GM19463 (cell line): Measurements from ENCODE around the gene EEFSEC.

Experiments used
- ATAC-seq: cut with Tn5 transposase; IDR thresholded peaks from one replicate; pipeline ENCODE4 v1.9.1; 2021; ENCODE audit warnings: mild to moderate bottlenecking, moderate library complexity; ENCODE audit not compliant: unreplicated experiment

Gene EEFSEC

DNA sequence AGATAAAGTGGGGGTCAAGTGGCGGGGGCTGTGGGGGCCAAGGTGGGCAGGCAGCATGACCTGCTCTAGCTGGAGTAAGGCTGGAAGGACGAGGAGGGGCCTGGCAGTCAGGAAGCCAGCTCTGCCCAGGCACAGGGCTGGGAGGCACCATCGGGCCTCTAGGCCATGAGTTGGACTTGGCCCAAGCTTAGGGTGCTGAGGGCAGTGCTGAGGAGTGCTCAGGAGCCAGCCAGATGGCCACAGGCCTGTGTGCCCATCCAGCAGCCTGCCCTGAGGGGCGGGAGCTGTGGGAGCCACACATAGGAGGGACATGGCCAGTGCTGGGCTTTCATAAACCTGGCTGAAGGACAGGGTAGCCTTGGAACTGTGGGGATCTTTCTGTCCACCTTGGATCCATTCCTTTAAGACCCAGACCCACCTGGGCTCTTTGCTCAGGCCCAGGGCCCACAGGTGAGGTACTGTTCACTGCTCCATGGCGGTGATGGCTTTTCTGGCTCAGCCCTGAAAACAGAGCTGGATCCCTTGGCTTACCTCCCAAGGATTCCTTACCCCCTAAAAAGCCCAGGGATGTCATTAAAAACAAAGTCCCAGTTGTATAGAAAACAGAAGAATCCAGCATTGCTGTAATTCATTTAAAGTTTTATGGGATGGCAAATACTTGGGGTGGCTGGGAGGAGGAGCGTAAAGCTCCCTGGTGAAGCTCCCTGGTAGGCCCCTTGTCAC is 176.4 kb downstream of the EEFSEC start:
- no peak for ATAC-seq

GRCh38 chr3:128330214-128330842 is 177.0 kb downstream of the EEFSEC start:
- no peak for ATAC-seq

DNA sequence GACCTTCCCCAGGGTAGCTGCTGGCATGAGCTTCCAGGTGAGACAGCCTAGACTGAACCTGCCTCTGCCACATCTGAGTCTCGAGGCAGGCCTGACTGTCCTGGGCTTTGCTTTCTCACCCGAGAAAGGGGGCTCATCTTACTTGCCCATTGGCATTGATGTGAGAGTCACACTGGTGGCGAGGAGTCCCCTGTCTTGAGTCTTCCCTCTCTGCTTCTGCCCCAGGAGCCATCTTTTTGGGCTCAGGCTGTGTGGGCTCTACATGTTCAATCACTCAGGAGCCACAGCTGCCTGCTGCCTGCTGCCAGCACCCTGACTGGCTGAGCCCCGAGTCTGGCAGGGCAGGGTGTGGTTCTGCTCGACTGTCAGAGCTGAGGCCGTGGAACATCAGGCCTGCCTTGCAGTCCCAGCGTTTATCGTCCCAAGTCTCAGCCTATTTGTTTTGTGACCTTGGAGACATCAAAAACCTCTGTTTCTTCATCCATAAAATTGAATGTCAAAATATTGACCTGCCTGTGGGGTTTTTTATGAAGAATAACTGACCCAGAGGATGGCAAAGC is 180.9 kb downstream of the EEFSEC start:
- no peak for ATAC-seq

GRCh38 chr3:128334766-128335165 is 181.5 kb downstream of the EEFSEC start:
- ATAC-seq = no peak

GRCh38 chr3:128335621-128336296 is 182.5 kb downstream of the EEFSEC start:
- ATAC-seq = no peak

- no peak for ATAC-seq
These were observed 183.3 kb downstream of the EEFSEC start for GRCh38 chr3:128336337-128337156.

DNA sequence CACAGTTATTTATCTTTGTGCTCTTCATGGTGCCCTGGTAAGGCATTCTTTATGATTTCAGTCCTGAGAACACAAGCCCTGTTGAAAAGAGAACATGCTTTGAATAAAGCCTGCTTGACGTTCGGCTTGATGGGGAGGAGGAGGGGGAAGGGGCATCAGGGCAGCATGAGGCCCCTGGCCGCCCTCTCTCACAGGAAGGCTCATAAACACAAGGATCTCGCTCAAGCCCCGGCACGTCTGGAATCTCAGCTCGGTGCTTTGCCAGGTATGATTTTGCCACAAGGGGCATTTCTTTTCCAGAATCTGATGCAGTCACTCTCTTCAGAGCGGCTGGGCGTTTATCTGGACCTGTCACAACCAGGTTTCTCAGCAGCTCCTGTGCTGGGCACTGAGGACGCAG is 184.0 kb downstream of the EEFSEC start:
- no peak for ATAC-seq

DNA sequence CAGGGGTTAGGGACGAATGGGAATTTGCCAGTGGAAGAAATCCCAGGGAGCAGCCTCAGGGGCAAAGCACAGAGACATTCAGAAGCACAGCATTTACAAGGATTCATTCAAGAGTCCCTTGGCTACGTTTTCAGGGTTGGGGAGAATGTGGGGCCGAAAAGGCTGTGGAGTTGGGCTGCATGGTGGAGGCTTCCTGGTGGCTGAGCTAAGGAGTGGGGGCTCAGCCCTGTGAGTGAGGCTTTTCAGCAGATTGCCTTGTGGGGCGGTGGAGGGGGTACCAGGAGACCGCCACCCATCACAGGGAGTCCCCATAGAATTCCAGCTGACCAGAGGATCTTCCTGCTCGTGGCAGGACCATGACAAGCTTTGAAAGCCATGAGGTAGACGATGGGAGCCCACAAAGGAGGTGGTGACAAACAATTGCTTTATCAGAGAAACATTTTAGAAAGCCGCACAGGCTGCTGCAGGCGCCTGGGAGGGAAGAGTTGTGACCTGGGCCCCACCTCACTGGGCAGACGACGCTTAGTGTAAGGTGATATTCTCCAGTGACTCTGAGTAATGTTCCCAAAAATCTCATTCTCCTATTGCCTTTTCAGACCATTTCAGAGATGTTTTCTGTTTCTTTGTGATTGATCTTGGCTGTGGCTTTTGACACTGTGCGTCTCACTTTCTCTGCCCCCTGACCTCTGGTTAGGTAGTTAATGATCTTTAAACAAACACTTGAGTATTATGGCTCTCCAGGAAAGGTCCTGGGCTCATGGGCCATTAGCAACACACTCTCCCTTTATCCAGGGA is 185.5 kb downstream of the EEFSEC start:
- ATAC-seq = no peak

GRCh38 chr3:128339491-128340012 is 186.3 kb downstream of the EEFSEC start:
- ATAC-seq = no peak

DNA sequence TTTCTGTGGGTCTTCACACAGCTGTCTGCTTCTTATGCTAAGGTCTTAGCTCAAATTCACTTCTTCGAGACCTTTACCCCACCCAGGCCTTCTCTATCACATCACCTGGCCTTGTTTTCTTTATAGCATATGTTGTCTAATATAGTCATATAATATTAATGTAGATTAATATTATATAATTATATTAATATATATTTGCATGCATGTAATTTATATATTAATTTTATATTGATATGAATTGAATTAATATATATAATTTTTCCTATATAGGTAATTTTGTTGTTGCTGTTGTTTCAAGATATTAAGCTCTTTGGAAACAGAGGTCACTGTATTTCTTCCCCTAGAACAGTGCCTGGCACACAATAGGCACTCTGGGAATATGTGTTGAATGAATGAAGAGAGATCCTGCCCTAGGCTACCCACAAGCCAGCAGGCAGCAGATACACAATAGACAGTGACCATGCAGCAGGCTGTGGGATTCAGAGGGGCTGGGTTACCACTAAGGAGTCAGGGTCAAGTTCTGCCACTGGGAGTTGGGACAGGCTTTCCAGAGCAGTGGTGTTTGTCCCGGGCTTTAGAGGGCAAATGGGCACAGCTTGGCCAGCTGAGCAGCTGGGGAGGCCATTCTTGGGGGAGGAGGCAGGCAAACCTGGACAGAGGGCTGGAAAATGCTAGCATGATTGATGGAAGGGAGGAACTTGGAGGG is 187.1 kb downstream of the EEFSEC start:
- ATAC-seq = no peak

DNA sequence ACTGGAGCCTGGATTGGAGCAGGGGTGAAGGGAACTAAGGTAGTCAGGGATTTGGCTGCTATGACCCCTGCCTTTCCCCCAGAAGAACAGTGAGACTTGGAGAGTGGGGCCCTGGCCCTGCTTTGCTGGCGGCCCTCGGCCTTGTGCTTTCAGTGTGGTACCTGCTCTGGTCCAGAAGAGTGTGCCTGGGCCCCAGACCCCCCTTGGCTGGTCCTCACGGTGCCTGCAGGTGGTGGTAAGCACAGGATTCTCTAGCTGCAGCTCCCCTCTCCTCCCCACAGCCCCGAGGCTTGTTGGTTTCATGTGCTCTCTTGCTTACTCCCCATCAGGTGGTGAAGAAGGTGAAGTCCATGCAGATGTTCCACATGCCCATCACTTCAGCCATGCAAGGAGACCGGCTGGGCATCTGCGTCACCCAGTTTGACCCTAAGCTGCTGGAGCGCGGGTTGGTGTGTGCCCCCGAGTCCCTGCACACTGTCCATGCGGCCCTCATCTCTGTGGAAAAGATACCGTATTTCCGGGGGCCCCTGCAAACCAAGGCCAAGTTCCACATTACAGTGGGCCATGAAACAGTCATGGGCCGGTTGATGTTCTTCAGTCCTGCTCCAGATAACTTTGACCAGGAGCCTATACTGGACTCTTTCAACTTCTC is 187.7 kb downstream of the EEFSEC start:
- no peak for ATAC-seq

- ATAC-seq = no peak
These were observed 188.5 kb downstream of the EEFSEC start for GRCh38 chr3:128341659-128342395.

DNA sequence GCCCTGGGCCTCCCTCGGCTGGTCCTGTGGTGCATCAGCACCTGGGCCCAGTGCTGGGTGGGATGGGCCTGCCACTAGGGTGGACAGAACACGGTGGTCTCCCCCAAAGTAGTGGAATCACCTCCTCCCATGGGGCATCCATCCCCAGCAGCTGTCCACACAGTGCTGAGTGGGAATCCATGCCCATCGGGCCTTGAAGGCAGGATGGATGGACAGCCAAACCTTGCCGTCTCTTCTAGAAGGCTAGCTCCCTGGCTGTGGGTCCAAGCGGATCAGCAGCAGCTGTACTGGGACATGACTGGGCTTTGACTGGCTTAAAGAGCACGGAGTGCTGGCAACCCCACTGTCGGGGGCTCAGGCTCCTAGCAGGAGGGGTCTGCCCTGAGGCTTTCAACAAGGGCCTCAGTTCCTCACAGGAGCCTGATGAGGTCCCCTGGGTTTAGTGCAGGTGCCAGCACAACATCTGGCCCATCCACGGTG is 189.5 kb downstream of the EEFSEC start:
- no peak for ATAC-seq

- no peak for ATAC-seq
These were observed 190.2 kb downstream of the EEFSEC start for GRCh38 chr3:128343287-128344051.

DNA sequence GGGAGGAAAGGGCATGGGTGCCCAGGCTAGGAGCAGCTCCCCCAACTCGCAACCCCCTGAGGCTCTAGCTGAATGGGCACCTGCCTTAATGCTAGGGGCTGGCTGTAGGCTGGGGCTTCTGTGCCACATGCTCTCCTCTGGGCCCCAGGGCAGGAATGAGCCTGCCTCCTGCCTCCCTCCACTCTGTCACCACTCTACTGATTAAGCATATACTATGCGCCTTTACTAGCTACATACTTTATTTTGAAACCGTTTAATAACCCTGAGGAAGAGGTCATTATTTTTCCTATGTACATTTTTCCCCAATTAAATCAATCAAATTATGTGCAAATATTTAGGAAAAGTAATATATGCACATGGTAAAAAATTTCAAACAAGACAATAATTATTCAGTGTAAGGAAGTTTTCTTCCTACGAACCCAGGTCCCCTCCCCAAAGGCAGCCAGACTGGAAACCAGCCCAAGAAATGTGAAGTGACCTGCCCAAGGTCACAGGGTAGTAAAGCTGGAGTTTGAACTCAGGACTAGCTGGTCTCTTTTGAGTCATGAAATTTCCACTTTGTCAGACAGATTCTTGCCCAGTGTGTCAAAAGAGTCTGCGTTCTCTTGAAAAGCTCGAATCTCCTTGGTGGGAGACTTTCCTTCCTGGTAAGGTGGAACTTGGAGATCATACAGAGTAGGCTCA is 190.9 kb downstream of the EEFSEC start:
- ATAC-seq = no peak

DNA sequence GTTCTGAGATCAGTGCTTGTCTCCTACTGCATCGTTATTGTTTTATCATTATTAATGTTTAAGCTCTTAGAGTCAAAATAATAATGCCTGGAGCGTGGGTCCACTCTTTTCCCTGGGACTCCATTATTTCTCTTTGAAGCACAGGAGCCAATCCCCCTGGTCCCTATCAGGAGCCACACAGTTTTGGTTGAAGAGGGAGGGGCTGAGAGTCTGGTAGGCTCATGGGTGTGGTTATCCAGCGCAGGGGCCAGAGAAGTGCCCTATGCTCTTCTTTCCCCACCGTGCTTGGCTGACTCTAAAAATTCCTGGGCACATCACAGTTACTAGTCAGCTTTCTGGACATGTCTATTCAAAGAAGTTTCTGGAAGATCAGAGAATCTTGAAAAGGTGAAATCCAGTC is 191.9 kb downstream of the EEFSEC start:
- no peak for ATAC-seq

GRCh38 chr3:128346562-128346961 is 193.3 kb downstream of the EEFSEC start:
- ATAC-seq = no peak
